Measurements from ENCODE around the gene RHOF. TPM values are rescaled to one million over a fixed set of nuclear protein-coding genes. Genes with fewer than 3 reads are reported as not detected.

RHOF gene
- total and polyA plus RNA-seq, 12 donors = 4.1 to 49.5 (median 21.8) TPM

DNA sequence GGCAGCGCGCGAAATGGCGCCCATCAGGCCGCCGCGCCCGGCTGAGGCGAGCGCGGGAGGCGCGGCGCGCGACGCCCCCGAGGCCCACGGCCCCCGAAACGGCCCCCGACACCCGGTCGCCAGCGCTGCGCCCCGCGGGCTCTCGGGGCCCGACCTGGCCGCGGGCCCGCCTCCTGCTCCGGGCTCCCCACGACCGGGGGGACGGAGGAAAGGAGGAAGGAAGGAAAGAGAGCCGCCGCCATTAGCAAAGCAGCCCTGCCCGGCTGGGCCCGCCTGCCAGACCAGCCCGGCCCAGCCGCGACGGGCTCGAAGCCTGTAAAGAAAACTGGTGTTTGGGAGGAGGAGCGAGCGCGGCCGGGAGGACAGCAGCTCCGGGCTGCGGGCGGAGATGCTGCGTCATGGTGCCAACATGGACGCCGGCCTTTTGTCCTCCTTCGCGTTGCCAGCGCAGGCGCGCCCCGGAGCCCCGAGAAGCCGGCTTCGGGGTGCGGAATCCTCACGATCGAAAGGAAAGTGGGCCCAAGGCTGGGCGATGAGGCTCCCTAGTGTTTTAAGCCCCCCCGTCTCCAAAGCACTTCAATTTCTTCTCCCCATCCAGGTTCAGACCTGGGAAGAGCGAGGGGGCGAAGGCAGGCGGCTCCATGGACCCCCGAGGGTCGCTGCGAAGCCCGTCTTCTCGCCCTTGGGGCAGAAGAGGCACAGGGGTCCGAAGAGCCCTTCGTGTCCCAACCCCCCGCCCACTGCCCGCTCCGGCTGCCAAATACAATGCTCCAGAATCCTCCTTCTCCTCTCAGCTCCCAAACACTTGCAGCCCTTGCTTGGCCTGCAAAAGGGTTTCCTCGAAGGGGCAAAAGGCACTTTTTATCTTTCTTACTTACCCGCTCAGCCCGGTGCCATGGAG lies 7.5 kb upstream of the RHOF start:
- Histone ChIP-seq H3K36me3 (replicated peaks in 1 of 2) (peaks cover 0 to 4% of the 10 kb centered on the region in 2 donors), H3K27ac (peak overlapping the region; percentile 97 to 100 (median 100)), H3K4me1 (replicated peaks in 1 of 2) (peaks cover 48 to 59% of the 10 kb centered on the region in 2 donors), H3K4me3 (peak overlapping the region in 3 of 4 donors; percentile 19 to 92 (median 37)), H3K27me3 (no peaks in the 10 kb centered on the region), H3K9me3 (replicated peaks in 1 of 3) (no peaks in the 10 kb centered on the region)
- intact Hi-C loops (cut with DNase I) = no loop called here
- peak; percentile 73 to 88 (median 80) for DNase-seq
- WGBS, 4 donors = 3 to 7% (median 4%) methylated on average over 29 to 86 of the region's 86 CpGs
- peak; percentile 76 to 78 for TF ChIP-seq POLR2A (IDR thresholded peaks at IDR 0.05)
- TF ChIP-seq, protein P1, sequence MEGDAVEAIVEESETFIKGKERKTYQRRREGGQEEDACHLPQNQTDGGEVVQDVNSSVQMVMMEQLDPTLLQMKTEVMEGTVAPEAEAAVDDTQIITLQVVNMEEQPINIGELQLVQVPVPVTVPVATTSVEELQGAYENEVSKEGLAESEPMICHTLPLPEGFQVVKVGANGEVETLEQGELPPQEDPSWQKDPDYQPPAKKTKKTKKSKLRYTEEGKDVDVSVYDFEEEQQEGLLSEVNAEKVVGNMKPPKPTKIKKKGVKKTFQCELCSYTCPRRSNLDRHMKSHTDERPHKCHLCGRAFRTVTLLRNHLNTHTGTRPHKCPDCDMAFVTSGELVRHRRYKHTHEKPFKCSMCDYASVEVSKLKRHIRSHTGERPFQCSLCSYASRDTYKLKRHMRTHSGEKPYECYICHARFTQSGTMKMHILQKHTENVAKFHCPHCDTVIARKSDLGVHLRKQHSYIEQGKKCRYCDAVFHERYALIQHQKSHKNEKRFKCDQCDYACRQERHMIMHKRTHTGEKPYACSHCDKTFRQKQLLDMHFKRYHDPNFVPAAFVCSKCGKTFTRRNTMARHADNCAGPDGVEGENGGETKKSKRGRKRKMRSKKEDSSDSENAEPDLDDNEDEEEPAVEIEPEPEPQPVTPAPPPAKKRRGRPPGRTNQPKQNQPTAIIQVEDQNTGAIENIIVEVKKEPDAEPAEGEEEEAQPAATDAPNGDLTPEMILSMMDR (IDR thresholded peaks at IDR 0.05) = peak in 1 of 6 experiments; percentile 8

DNA sequence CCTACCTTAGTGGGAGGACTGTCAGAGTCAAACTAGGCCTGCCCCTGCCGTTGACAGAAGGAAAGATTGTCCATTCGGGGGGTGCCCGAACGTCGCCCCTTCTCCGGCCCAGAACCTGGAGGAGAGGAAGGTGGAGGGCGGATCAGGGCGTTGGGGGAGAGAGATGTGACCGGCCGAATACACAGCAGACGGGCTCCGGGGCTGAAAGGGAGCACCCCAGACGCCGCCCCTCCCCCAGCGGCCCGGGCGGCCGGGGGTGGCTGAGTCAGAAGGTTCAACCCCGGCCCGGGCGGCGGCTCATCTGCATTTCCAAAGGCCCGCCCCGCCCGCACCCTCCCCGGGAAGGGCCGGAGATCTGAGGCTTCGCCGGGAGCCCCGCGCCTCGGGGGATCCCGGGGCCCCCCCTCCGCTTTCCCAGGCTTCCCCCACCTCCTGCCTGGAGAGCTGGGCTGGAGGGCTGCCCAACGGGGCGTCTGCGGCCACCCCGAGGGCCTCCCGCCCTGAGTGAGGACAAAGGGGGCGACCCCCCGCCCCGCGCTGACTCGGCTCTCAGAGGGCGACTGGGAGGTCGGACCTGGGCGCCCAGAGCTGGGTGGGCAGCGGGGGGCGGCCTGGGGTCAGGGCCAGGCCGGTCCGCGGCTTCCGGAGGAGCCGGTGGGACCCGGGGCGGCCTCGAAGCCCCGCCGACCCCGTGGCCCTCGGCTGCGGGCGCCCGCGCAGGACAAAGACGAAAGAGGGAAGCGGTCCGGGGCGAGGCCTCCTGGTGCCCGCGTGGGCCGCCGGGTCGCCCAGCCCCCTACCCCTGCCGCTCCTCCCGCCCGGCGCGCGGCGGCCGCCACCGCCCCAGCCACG lies 6.6 kb upstream of the RHOF start:
- peak; percentile 41 to 74 for TF ChIP-seq POLR2A (IDR thresholded peaks at IDR 0.05)
- TF ChIP-seq, protein P1 (IDR thresholded peaks at IDR 0.05) = peak in 1 of 6 experiments; percentile 11
- Histone ChIP-seq H3K36me3 (replicated peaks in 1 of 2) (peaks cover 0 to 13% of the 10 kb centered on the region in 2 donors), H3K9me3 (replicated peaks in 1 of 3) (no peaks in the 10 kb centered on the region), H3K27me3 (no peaks in the 10 kb centered on the region), H3K4me3 (peak overlapping the region in 3 of 4 donors; percentile 13 to 92 (median 49)), H3K27ac (peak overlapping the region; percentile 93 to 100 (median 100)), H3K4me1 (replicated peaks in 1 of 2) (peaks cover 47 to 60% of the 10 kb centered on the region in 2 donors)
- DNase-seq = peak; percentile 93 to 96 (median 94)
- intact Hi-C loops (cut with DNase I) = loop anchor here in 1 of 2 donors (10.0 kb wide), 1 partner anchor 95 kb away; no protein-coding TSS in a partner anchor
- 0 to 1% (median 1%) methylated on average over 3 to 83 of the region's 84 CpGs for WGBS, 4 donors

GRCh38 chr12:121799156-121799841 lies 5.8 kb upstream of the RHOF start:
- peaks cover 48 to 68% of the 10 kb centered on the region in 2 donors for H3K4me1 ChIP-seq (replicated peaks in 1 of 2)
- TF ChIP-seq, protein P1 (IDR thresholded peaks at IDR 0.05) = no peak
- peak; percentile 37 to 67 for TF ChIP-seq POLR2A (IDR thresholded peaks at IDR 0.05)
- peak overlapping the region; percentile 93 to 100 (median 100) for H3K27ac ChIP-seq
- intact Hi-C loops (cut with DNase I) = loop anchor here in 1 of 2 donors (10.0 kb wide), 1 partner anchor 96 kb away; no protein-coding TSS in a partner anchor
- 8 to 20% (median 15%) methylated on average over 13 to 28 of the region's 30 CpGs for WGBS, 4 donors
- no peaks in the 10 kb centered on the region for H3K9me3 ChIP-seq (replicated peaks in 1 of 3)
- H3K4me3 ChIP-seq = peak overlapping the region in 2 of 4 donors; percentile 49 to 92
- H3K36me3 ChIP-seq (replicated peaks in 1 of 2) = peaks cover 0 to 13% of the 10 kb centered on the region in 2 donors
- DNase-seq = peak; percentile 80 to 97 (median 92)
- H3K27me3 ChIP-seq = no peaks in the 10 kb centered on the region

All from adrenal gland (tissue), 12 donors.